RWPE2 (cell line): ENCODE measurements around the gene CC2D2B.

Experiments used
- ATAC-seq: fragments of 200-7000 bp; cut with Tn5 transposase; 3 replicates; pipeline ENCODE4 v1.9.1; 2021; ENCODE audit warnings: low read depth
- DNase-seq: peaks from one replicate; pipeline ENCODE4 v3.0.0-alpha.2; 2020; ENCODE audit warnings: low spot score
- H3K27ac ChIP-seq: fragments of 450-650 bp; 2 replicates; pipeline ENCODE4 v1.5.1; 2017; ENCODE audit warnings: mild to moderate bottlenecking; ENCODE audit not compliant: poor library complexity, severe bottlenecking
- H3K27me3 ChIP-seq: fragments of 250-450 bp; sonication (Bioruptor Pico); 2 replicates; pipeline ENCODE4 v1.5.1; 2021; ENCODE audit warnings: mild to moderate bottlenecking, moderate library complexity; ENCODE audit not compliant: insufficient read depth, poor library complexity, severe bottlenecking
- H3K36me3 ChIP-seq: fragments of 250-450 bp; sonication (Bioruptor Pico); 2 replicates; pipeline ENCODE4 v1.5.1; 2020; ENCODE audit warnings: low read depth, mild to moderate bottlenecking, moderate library complexity
- H3K4me1 ChIP-seq: fragments of 250-450 bp; sonication (Bioruptor Pico); 2 replicates; pipeline ENCODE4 v1.5.1; 2021; ENCODE audit warnings: mild to moderate bottlenecking, moderate library complexity; ENCODE audit not compliant: insufficient read depth, poor library complexity, severe bottlenecking
- H3K4me3 ChIP-seq: fragments of 250-450 bp; sonication (Bioruptor Pico); 2 replicates; pipeline ENCODE4 v1.5.1; 2021; ENCODE audit warnings: mild to moderate bottlenecking, moderate library complexity; ENCODE audit not compliant: severe bottlenecking
- H3K9me3 ChIP-seq: fragments of 250-450 bp; sonication (Bioruptor Pico); 2 replicates; pipeline ENCODE4 v1.5.1; 2021; ENCODE audit warnings: mild to moderate bottlenecking, moderate library complexity; ENCODE audit not compliant: severe bottlenecking
- CTCF ChIP-seq: fragments of 450-650 bp; IDR thresholded peaks from one replicate; pipeline ENCODE4 v1.5.1; 2017; ENCODE audit warnings: mild to moderate bottlenecking, moderate library complexity; ENCODE audit not compliant: poor library complexity, severe bottlenecking

The CC2D2B gene

GRCh38 chr10:95864906-95865813 is 42.6 kb upstream of the CC2D2B start:
- no peaks in the 10 kb centered on the region for H3K9me3 ChIP-seq
- H3K36me3 ChIP-seq = no peaks in the 10 kb centered on the region; the same call in 1 of the 2 replicates
- TF ChIP-seq CTCF = peak; percentile 69
- ATAC-seq (peak; percentile 87), DNase-seq (no peak)
- no peak overlapping the region for H3K27ac ChIP-seq
- H3K27me3 ChIP-seq = no peaks in the 10 kb centered on the region
- H3K4me3 ChIP-seq = no peak overlapping the region
- no peaks in the 10 kb centered on the region for H3K4me1 ChIP-seq

- Histone ChIP-seq H3K27me3 (no peaks in the 10 kb centered on the region), H3K27ac (no peak overlapping the region), H3K4me1 (no peaks in the 10 kb centered on the region), H3K9me3 (no peaks in the 10 kb centered on the region), H3K4me3 (no peak overlapping the region), H3K36me3 (no peaks in the 10 kb centered on the region; the same call in 1 of the 2 replicates)
- no peak for TF ChIP-seq CTCF
- no peak for DNase-seq
- no peak for ATAC-seq
These were observed 41.8 kb upstream of the CC2D2B start for GRCh38 chr10:95865814-95866466.

GRCh38 chr10:95866467-95866842 is 41.3 kb upstream of the CC2D2B start:
- H3K27me3 ChIP-seq = no peaks in the 10 kb centered on the region
- DNase-seq (no peak), ATAC-seq (no peak)
- TF ChIP-seq CTCF = no peak
- no peaks in the 10 kb centered on the region for H3K4me1 ChIP-seq
- H3K9me3 ChIP-seq = no peaks in the 10 kb centered on the region
- no peaks in the 10 kb centered on the region; the same call in 1 of the 2 replicates for H3K36me3 ChIP-seq
- no peak overlapping the region for H3K4me3 ChIP-seq
- no peak overlapping the region for H3K27ac ChIP-seq

- Histone ChIP-seq H3K27ac (no peak overlapping the region), H3K27me3 (no peaks in the 10 kb centered on the region), H3K9me3 (no peaks in the 10 kb centered on the region), H3K4me3 (no peak overlapping the region), H3K4me1 (no peaks in the 10 kb centered on the region), H3K36me3 (no peaks in the 10 kb centered on the region; the same call in 1 of the 2 replicates)
- no peak for TF ChIP-seq CTCF
- DNase-seq (no peak), ATAC-seq (no peak)
These were observed 39.9 kb upstream of the CC2D2B start for GRCh38 chr10:95867866-95868265.
